Neural progenitor cell (in vitro differentiated cells): ENCODE measurements around the gene LPCAT2. TPM values are rescaled to one million over a fixed set of nuclear protein-coding genes. Genes with fewer than 3 reads are reported as not detected.

ENCODE experiments used
- DNase-seq: peaks from one replicate; pipeline ENCODE4 v3.0.0-alpha.2; 2016; ENCODE audit warnings: low spot score
- H2AFZ ChIP-seq: fragments of 200-600 bp; sonication (generic); replicated peaks from 2 replicates; pipeline ENCODE4 v1.6.1; 2016; ENCODE audit warnings: antibody characterized with exemption
- H3F3A ChIP-seq: fragments of 200-600 bp; sonication (generic); 2 replicates; pipeline ENCODE4 v1.6.1; 2016; ENCODE audit warnings: antibody characterized with exemption, low read depth
- H3K27ac ChIP-seq: fragments of 200-600 bp; sonication (generic); 2 replicates; pipeline ENCODE4 v1.5.1; 2016; ENCODE audit warnings: mild to moderate bottlenecking
- H3K27me3 ChIP-seq: fragments of 200-600 bp; sonication (generic); 2 replicates; pipeline ENCODE4 v1.6.1; 2016; ENCODE audit warnings: mild to moderate bottlenecking, moderate library complexity
- H3K36me3 ChIP-seq: fragments of 200-600 bp; sonication (generic); 2 replicates; pipeline ENCODE4 v1.5.1; 2016
- H3K4me1 ChIP-seq: fragments of 200-600 bp; sonication (generic); 2 replicates; pipeline ENCODE4 v1.6.1; 2016; ENCODE audit warnings: mixed run types
- H3K4me2 ChIP-seq: fragments of 200-600 bp; sonication (generic); 2 replicates; pipeline ENCODE4 v1.6.1; 2016
- H3K4me3 ChIP-seq: fragments of 200-600 bp; sonication (generic); 2 replicates; pipeline ENCODE4 v1.5.1; 2016
- H3K79me2 ChIP-seq: fragments of 200-600 bp; sonication (generic); 2 replicates; pipeline ENCODE4 v1.6.1; 2016; ENCODE audit warnings: low read depth
- H3K9ac ChIP-seq: fragments of 200-600 bp; sonication (generic); 2 replicates; pipeline ENCODE4 v1.6.1; 2016
- H3K9me3 ChIP-seq: fragments of 200-600 bp; sonication (generic); 2 replicates; pipeline ENCODE4 v1.5.1; 2016; ENCODE audit warnings: low read depth
- H4K20me1 ChIP-seq: fragments of 200-600 bp; sonication (generic); 2 replicates; pipeline ENCODE4 v1.6.1; 2016; ENCODE audit warnings: low read depth
- H3K27ac Mint-ChIP-seq: 3 replicates; pipeline ENCODE4 v1.8.0; 2021; ENCODE audit warnings: mixed read lengths
- H3K27me3 Mint-ChIP-seq: 2 replicates; pipeline ENCODE4 v1.8.0; 2022; ENCODE audit warnings: low read depth, mild to moderate bottlenecking, inconsistent platforms, moderate library complexity, mixed read lengths; ENCODE audit not compliant: insufficient read depth
- H3K36me3 Mint-ChIP-seq: 3 replicates; pipeline ENCODE4 v1.8.0; 2021; ENCODE audit warnings: mixed read lengths
- H3K4me1 Mint-ChIP-seq: 3 replicates; pipeline ENCODE4 v1.8.0; 2021; ENCODE audit warnings: mixed read lengths
- H3K4me3 Mint-ChIP-seq: 3 replicates; pipeline ENCODE4 v1.8.0; 2021; ENCODE audit warnings: mild to moderate bottlenecking, moderate library complexity, mixed read lengths
- H3K9me3 Mint-ChIP-seq: 3 replicates; pipeline ENCODE4 v1.8.0; 2020; ENCODE audit warnings: mixed read lengths
- CTCF ChIP-seq: fragments of 200-600 bp; sonication (generic); IDR thresholded peaks from 2 replicates; pipeline ENCODE4 v1.5.1; 2017; ENCODE audit warnings: antibody characterized with exemption, mild to moderate bottlenecking
- EZH2 ChIP-seq: fragments of 200-600 bp; sonication (generic); IDR thresholded peaks from 2 replicates; pipeline ENCODE4 v1.6.1; 2017; ENCODE audit warnings: antibody characterized with exemption, mild to moderate bottlenecking, moderate library complexity
- EZH2phosphoT487 ChIP-seq: fragments of 200-600 bp; sonication (generic); IDR thresholded peaks from 2 replicates; pipeline ENCODE4 v1.6.1; 2017; ENCODE audit warnings: antibody characterized with exemption
- total RNA-seq: library from RNA; depleted of rRNA; stranded (reverse); fragments of >200 nt; gene quantifications from 2 replicates; pipeline ENCODE4 v1.2.3, GENCODE V29; 2015; ENCODE audit warnings: low replicate concordance

The LPCAT2 gene
- total RNA-seq, 1 donor from 2014 or later: 14.2 TPM

DNA sequence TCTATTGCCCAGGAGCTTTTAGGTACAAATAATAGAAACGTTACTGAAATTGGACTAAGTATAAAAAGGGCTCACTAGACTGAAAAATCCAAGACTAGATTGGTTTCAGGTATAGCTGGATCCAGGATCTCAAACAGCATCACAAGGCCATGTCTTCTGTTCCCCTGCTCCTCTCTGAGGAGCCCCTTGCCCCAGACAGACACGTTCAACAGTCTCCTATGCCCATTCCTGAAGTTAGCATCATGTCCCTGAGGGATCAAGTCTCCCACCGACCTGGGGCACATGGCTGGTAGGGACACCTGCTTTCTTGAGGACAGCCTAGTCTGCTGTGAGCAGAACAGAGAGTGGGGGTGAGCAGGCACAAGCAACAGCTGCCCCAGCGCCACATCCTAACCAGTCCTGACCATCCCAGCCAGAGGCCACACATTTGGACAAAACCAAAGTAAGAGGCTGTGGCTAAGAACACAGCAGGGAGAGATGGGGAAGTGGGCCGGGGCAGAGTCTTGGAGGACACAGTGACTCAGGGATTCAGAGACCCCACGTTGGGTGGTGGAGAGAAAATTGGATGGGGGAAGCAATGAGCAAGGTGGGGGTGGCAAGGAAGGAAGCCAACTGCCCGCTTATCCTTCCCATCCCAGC, 40.4 kb upstream of the LPCAT2 start:
- H4K20me1 ChIP-seq: no peaks in the 10 kb centered on the region
- no peaks in the 10 kb centered on the region for H3K4me1 ChIP-seq
- peaks cover 15% of the 10 kb centered on the region for H3K27me3 ChIP-seq
- H3K36me3 ChIP-seq: no peaks in the 10 kb centered on the region
- H3K27ac ChIP-seq: no peak overlapping the region
- H3K9me3 ChIP-seq: no peaks in the 10 kb centered on the region
- peaks cover 6% of the 10 kb centered on the region for H3K27me3 Mint-ChIP-seq
- peaks cover 10% of the 10 kb centered on the region for H3F3A ChIP-seq
- no peak overlapping the region for H3K27ac Mint-ChIP-seq
- no peaks in the 10 kb centered on the region for H3K36me3 Mint-ChIP-seq
- H3K4me3 ChIP-seq: no peak overlapping the region
- H3K4me3 Mint-ChIP-seq: no peak overlapping the region
- H3K4me1 Mint-ChIP-seq: peaks cover 16% of the 10 kb centered on the region
- no peak overlapping the region for H3K9ac ChIP-seq
- no peak overlapping the region for H2AFZ ChIP-seq
- no peaks in the 10 kb centered on the region for H3K79me2 ChIP-seq
- no peak for TF ChIP-seq EZH2
- TF ChIP-seq EZH2phosphoT487: no peak
- TF ChIP-seq CTCF: no peak
- no peaks in the 10 kb centered on the region for H3K9me3 Mint-ChIP-seq
- no peak for DNase-seq
- H3K4me2 ChIP-seq: no peak overlapping the region

- H4K20me1 ChIP-seq: no peaks in the 10 kb centered on the region
- no peak overlapping the region for H3K9ac ChIP-seq
- no peaks in the 10 kb centered on the region for H3K36me3 ChIP-seq
- no peak overlapping the region for H3K4me2 ChIP-seq
- no peaks in the 10 kb centered on the region for H3K36me3 Mint-ChIP-seq
- peaks cover 8% of the 10 kb centered on the region for H3K27me3 Mint-ChIP-seq
- H3K27ac Mint-ChIP-seq: no peak overlapping the region
- H3K79me2 ChIP-seq: no peaks in the 10 kb centered on the region
- peak; percentile 69 for DNase-seq
- no peaks in the 10 kb centered on the region for H3K9me3 Mint-ChIP-seq
- no peaks in the 10 kb centered on the region for H3K4me1 ChIP-seq
- H3K4me3 Mint-ChIP-seq: no peak overlapping the region
- H3F3A ChIP-seq: peaks cover 10% of the 10 kb centered on the region
- H3K27ac ChIP-seq: no peak overlapping the region
- H2AFZ ChIP-seq: no peak overlapping the region
- H3K4me1 Mint-ChIP-seq: peaks cover 16% of the 10 kb centered on the region
- no peaks in the 10 kb centered on the region for H3K9me3 ChIP-seq
- no peak overlapping the region for H3K4me3 ChIP-seq
- TF ChIP-seq EZH2phosphoT487: no peak
- TF ChIP-seq CTCF: no peak
- no peak for TF ChIP-seq EZH2
- H3K27me3 ChIP-seq: peaks cover 27% of the 10 kb centered on the region
These were observed 38.9 kb upstream of the LPCAT2 start for GRCh38 chr16:55469821-55470532.

GRCh38 chr16:55470533-55471371, 38.1 kb upstream of the LPCAT2 start:
- Histone ChIP-seq H3K4me2 (no peak overlapping the region), H3K36me3 (no peaks in the 10 kb centered on the region), H3K9ac (no peak overlapping the region), H3K4me3 (no peak overlapping the region), H3F3A (peaks cover 10% of the 10 kb centered on the region), H3K27me3 (peaks cover 35% of the 10 kb centered on the region), H4K20me1 (no peaks in the 10 kb centered on the region), H3K79me2 (no peaks in the 10 kb centered on the region), H2AFZ (no peak overlapping the region), H3K9me3 (no peaks in the 10 kb centered on the region), H3K4me1 (no peaks in the 10 kb centered on the region), H3K27ac (no peak overlapping the region)
- H3K4me1 Mint-ChIP-seq: peaks cover 13% of the 10 kb centered on the region
- DNase-seq: no peak
- H3K36me3 Mint-ChIP-seq: no peaks in the 10 kb centered on the region
- H3K4me3 Mint-ChIP-seq: no peak overlapping the region
- peak overlapping the region; percentile 27 for H3K27ac Mint-ChIP-seq
- H3K27me3 Mint-ChIP-seq: peaks cover 8% of the 10 kb centered on the region
- TF ChIP-seq EZH2: no peak
- no peak for TF ChIP-seq CTCF
- TF ChIP-seq EZH2phosphoT487: no peak
- H3K9me3 Mint-ChIP-seq: no peaks in the 10 kb centered on the region
